Fibroblast of the aortic adventitia (primary cell): Measurements from ENCODE around the gene TMEM129. TPM values are rescaled to one million over a fixed set of nuclear protein-coding genes. Genes with fewer than 3 reads are reported as not detected.
A peak's percentile ranks its signal among the peaks of the same experiment; 100 is the strongest.

ENCODE experiments used
- DNase-seq: peaks from one replicate; pipeline ENCODE4 v3.0.0-alpha.2; 2010; ENCODE audit warnings: low read depth
- H3K4me3 ChIP-seq: 2 replicates; pipeline ENCODE4 v1.5.1; 2011; ENCODE audit warnings: low read depth, mild to moderate bottlenecking, control low read depth, low read length, moderate library complexity
- total RNA-seq: library from RNA; depleted of rRNA; stranded (reverse); fragments of >200 nt; gene quantifications from 2 replicates; pipeline ENCODE4 v1.2.3, GENCODE V29; 2012; ENCODE audit warnings: low replicate concordance
- TF ChIP-seq, protein P1 (sequence below): IDR thresholded peaks from 2 replicates; pipeline ENCODE4 v1.5.1; 2011; ENCODE audit warnings: mild to moderate bottlenecking, low read length, control low read depth, inconsistent platforms; ENCODE audit not compliant: insufficient read depth

Gene TMEM129
- total RNA-seq, 1 donor: 25.6 TPM

DNA sequence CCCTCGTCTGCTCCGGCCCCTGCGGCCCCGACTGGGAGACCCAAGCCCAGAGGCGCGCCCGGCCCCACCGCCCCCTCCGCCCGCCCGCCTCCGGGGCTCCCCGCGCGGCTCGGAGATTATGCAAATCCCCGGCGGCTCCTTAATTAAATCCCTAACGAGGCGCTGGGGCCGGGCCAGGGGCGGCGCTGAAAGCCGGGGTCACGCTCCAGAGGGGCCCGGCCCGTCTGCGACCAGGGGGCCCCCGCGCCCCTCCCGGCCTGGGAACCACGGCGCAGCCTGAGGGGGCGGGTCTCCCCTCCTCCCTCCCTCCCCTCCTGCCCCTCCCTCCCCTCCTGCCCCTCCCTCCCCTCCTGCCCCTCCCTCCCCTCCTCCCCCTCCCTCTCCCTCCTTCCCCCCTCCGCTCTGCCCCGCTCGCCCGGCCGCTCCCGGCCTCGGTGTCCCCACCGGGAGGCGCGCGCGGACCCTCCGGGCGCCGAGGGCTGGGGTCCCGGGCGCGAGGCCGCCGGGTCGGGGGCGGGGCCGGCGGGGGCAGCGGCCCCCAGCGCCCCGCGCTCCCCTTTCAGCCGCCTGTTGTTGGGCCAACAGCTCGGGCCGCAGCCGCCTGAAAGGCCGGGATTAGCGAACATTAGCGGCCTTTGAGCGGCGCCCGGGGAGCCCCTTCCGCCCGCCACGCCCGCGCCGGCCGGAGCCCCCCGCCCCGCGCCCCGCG, 46.1 kb upstream of the TMEM129 start:
- H3K4me3 ChIP-seq: peak overlapping the region; percentile 46
- peak; percentile 16 for DNase-seq

DNA sequence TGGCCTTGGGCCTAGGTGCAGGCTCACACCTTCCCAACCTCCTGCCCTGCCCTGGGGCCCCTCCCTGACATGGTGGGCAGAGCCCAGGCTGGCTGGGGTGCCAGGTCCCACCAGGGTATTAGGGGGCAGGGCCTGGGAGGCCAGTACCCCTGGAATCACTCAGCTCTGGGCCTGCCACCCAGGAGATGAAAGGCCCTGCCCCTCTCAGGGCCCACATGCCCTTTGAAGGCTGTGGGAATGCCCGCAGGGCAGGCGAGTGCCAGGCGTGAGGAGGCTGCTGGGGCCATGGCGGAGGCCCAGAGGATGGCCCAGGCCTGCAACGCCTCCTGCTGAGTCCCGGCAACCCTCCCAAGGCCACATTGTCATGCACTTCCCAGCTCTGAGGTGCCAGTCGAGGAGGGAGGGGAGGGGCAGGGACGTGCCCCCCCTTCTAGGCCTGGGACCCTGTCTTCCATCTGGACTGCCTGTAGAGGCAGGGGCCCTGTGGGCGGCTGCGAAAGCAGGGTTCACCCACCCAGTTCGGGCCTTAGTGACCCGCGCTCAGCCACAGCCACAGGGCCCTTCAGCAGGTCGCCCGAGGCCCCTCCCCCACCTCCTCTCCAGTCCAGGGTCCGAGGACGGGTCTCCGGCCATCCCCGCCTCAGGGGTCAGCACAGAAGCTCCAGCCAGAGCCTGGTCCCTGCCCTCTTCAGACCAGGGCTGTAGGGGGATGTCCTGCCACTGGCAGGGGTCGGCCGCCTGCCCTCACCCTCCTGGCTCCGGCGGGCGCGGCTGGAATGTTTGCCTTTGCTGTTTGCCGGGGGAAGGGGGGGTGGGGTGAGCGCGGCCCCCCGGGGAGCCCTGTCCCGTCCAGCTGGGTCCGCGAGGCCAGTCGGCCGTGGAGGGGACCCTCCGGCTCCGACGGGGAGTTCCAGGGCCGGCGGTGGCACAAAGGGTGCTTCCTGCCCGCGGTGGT, 45.3 kb upstream of the TMEM129 start:
- no peak overlapping the region for H3K4me3 ChIP-seq
- TF ChIP-seq, protein P1, sequence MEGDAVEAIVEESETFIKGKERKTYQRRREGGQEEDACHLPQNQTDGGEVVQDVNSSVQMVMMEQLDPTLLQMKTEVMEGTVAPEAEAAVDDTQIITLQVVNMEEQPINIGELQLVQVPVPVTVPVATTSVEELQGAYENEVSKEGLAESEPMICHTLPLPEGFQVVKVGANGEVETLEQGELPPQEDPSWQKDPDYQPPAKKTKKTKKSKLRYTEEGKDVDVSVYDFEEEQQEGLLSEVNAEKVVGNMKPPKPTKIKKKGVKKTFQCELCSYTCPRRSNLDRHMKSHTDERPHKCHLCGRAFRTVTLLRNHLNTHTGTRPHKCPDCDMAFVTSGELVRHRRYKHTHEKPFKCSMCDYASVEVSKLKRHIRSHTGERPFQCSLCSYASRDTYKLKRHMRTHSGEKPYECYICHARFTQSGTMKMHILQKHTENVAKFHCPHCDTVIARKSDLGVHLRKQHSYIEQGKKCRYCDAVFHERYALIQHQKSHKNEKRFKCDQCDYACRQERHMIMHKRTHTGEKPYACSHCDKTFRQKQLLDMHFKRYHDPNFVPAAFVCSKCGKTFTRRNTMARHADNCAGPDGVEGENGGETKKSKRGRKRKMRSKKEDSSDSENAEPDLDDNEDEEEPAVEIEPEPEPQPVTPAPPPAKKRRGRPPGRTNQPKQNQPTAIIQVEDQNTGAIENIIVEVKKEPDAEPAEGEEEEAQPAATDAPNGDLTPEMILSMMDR: no peak

More for the DNA sequence above, 46.1 kb upstream of the TMEM129 start:
- TF ChIP-seq, protein P1: no peak

DNA sequence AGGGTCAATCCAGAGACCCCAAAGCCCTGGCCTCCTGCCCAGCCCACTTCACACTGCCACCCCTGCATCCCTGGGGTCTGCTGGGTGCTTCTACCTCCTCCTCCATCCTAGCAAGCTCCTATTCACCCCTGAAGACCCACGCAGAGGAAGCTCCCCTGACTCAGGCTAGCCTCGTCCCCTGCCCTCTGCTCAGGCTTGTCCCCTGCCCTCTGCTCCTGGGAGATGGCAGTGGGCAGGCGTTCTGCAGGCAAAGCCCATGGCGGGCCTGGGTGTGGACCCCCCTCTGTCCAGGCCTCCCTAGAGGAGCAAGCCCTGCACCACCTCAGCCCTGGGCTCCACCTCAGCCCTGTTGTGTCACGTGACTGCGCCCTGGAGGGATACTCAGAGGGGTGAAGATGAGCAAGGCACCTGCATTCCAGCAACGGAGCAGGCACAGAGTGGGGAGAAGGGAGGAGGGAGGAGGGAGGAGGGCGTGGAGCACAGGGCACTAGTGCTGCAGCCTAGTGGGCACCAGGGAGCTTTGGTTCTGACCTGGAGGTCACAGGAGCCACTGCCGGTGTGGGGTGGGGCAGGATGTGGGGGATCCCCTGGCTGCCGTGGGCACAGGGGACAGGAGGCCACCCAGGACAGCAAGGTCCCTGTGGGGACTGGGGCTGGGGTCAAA, 44.4 kb upstream of the TMEM129 start:
- DNase-seq: no peak
- no peak overlapping the region for H3K4me3 ChIP-seq
- TF ChIP-seq, protein P1: no peak

More for the DNA sequence above, 45.3 kb upstream of the TMEM129 start:
- no peak for DNase-seq

DNA sequence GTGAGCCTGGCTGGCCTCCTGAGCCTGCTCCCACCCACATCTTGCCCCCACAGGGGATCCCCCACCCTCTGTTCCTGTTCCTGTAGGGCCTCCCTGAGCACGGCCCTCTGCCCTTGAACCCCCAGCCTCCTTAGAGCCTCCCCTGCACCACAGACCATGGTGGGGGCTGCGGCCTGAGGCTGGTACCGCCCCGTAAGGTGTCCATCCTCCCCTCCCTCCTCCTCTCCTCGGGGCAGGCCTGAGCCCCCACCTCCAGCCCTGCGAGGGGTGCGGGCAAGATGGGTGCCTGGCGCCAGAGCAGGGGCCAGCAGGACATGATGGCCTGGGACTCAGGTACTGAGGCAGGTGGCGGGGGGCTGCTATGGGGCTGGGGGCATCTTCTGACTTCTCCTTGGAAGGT, 43.5 kb upstream of the TMEM129 start:
- DNase-seq: no peak
- TF ChIP-seq, protein P1: no peak
- no peak overlapping the region for H3K4me3 ChIP-seq

DNA sequence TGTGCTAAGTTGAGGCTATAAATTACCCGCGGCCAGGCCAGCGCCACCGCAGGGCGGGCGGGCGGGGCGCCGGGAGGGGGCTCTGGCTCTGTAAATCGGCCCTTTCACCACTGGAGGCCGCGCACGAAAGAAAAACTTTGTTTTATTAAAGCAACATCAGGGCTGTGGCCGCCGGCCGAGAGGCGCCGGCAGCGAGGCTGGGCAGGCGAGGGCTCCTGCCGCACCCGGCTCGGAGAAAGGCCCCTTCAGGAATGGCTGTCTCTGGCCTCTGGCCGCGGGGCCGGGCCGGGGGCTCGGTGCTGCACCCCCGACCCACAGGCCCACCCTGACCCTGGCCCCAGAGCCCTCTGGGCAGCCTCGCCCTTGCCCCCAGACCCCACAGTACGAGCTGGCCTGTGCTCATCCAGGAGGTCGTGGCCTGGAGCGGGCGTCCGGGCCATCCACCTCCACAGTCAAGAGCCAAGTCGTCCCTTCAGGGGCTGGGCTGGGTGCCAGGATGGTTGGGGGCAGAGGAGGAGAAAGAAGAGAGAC, 42.5 kb upstream of the TMEM129 start:
- peak overlapping the region; percentile 14 for H3K4me3 ChIP-seq
- peak; percentile 54 for DNase-seq
- TF ChIP-seq, protein P1: peak; percentile 33

DNA sequence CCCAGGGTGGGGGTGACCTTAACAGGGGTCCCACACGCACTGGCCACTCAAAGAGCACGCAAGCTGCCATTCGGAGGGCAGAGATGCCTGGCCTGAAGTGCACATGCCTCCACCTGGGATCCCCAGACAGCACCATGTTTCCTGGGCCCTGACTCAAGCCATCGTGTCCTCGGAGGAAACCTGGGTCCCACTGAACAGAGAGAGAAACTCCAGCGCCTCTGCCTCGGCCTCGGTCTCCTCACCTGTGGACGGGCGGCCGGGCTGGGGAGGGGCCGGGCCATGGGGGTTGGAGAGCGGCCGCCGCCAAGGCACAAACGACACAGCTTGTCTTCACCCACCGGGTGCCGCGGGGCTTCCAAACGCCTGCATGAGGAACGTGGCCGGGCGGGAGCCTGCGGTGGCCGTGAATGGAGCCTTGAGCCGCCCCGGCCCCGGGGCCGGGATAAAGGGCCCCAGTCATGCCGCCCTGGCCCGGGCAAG, 42.0 kb upstream of the TMEM129 start:
- no peak overlapping the region for H3K4me3 ChIP-seq
- no peak for DNase-seq
- TF ChIP-seq, protein P1: no peak
